Stimulated activated CD8-positive, alpha-beta memory T cell treated with anti-CD3 and anti-CD28 coated beads, Interleukin-15, amount 100 ng/mL, for 24 hours (primary cell): ENCODE results near the gene C2CD4A.
A peak's percentile ranks its signal among the peaks of the same experiment; 100 is the strongest.

ENCODE experiments used
- DNase-seq: peaks from one replicate; pipeline ENCODE4 v3.0.0-alpha.2; 2020; ENCODE audit warnings: low read depth

C2CD4A gene

DNA sequence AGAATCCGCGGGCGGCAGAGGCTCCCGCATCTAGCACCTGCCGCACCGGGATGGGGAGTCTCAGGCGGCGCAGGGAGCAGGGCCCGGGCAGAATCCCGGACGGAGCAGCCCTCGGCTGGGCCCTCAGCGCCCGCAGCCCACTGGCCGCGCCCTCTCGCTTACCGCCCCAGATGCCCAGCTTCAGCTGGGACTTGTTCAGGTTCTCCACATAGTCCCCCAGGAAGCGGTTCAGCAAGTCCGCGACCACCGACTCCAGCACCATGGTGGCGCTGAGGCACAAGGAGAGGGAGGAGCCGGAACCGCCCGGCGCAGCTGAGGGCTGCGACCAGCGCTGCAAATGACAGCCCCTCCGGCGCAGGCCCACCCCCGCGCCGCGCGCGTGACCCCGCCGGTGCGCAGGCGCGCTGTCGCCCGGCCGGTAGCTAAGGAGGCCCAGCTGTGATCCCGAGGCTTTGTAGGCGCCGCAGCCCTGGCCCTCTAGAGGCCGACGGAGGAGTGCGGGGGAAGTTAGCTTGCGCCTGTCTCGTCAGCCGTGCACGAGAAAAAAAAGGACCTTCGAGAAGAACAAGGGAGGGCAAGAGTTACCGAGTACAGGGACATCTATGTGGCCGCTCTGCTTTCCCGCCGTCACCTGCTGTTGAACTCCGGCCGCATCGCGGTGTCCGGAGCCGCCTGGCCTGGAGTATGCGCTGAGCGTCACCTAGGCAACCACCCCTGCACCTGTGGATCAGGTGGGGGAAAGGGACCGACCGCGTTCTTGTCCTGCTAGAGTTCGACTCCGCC is 6.5 kb upstream of the C2CD4A start, which contains the start of gene VPS13C:
TSS of gene VPS13C (minus strand) at position 335 of the 783 bp plus-strand sequence. CDS start at position 262, 73 bp downstream.
- DNase-seq, result peak; percentile 86

DNA sequence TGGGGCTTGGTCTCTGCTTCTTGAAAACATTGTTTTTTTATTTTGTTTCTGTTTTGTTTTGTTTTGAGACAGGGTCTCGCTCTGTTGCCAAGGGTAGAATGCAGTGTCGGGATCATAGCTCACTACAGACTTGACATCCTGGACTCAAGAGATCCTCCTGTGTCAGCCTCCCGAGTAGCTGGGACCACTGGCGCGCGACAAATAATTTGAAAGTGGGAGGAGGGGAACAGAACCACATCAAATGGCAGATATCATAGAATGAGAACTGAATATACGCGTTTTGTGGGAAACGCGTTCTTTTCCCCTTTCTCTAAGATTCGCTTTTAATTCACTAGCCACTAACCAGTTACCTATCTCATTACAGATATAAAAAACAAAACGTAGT is 5.9 kb upstream of the C2CD4A start:
- no peak for DNase-seq

DNA sequence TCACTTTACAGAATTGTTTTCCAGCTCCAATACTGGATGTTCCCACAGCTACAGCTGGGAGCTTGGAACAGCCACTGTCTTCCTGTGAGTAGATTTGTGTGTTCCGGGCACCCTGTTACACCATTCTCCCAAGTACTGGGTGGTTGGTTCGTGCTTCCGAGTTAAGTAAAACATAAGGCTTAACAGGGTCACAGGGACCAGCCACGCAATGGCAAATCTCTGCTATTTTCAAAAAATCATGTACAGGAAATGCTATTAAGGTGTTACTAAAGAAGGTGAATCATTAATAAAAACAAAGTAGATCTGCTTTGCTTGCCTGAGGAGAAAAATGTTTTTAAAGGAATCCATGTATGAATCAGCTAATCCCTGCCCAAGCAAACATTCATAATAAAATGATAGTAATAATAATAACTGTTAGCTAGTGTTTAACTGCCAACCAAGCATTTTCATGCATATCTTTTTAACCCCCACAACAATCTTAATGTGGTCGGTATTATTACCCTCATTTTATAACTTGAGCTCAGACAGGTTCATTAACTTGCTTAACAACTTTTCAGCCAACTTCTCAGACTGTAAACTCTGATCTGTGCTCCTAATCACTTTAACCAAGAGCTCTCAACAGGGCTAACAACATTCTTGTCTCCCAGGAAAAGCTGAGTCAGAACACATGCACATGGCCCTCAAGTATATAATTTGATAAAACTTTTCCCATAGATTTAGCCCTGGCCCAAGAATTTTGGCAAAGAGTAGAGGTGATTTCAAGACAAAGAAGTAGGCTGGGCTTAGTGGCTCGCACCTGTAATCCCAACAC is 2.7 kb upstream of the C2CD4A start:
- DNase-seq, result no peak

DNA sequence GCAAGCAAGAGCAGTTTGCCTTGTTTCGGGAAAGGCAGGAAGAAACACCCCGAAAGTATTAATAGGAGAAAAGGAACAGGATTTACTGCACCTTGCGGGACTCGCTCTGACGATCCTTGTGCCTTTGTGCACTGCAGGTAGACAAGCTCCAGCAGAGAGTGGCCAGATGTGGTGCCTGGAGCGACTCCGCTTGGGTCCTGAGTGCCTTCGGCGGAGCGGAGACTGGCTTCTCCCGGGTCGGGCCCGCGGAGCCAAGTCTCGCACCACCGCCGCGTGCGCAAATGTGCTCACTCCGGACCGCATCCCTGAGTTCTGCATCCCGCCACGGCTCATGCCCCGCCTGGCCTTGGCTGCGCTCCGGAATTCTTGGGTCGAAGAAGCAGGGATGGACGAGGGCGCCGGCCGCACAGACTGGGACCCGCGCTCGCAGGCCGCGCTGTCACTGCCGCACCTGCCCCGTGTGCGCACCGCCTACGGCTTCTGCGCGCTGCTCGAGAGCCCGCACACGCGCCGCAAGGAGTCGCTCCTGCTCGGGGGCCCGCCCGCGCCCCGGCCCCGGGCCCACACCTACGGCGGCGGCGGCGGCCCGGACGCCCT is 769 bp downstream of the C2CD4A start:
- peak; percentile 7 for DNase-seq

DNA sequence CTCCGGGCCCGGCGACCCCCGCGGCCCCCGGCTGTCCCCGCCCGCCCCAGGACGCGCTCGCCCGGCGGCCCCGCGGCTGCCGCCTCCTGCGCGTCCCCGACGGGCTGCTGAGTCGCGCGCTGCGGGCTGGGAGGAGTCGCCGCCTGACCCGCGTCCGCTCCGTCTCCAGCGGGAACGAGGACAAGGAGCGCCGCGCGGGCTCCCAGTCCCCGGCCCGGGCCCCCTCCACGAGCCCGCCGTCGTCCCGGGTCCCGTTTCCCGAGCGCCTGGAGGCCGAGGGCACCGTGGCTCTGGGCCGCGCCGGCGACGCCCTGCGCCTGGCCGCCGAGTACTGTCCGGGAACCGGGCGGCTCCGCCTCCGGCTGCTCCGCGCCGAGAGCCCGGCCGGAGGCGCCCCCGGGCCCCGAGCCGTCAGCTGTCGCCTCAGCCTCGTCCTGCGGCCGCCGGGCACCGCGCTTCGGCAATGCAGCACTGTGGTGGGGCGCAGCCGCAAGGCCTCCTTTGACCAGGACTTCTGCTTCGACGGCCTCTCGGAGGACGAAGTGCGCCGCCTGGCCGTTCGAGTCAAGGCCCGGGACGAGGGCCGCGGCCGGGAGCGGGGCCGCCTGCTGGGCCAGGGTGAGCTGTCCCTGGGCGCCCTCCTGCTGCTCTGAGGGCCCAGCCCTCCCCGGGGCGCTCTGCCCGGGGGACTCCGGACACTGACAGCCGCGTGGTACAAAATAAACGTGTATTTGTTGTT is 1.5 kb downstream of the C2CD4A start:
- no peak for DNase-seq

DNA sequence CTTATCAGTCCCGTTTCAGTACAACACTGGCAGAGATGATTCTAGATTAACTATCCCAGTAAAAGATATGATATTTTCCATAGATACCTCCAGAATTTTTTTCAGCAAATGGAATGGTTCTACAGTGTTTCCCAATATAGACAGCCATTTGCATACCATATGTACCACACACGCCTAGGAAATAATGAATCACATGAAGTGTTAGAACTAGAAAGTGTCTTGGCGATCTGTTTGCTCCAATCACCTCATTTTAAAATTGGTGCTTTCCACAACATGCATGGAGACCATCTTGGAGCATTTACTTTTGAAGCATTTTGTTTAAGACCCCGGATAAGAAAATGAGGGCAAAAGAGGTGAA is 2.0 kb downstream of the C2CD4A start:
- no peak for DNase-seq

DNA sequence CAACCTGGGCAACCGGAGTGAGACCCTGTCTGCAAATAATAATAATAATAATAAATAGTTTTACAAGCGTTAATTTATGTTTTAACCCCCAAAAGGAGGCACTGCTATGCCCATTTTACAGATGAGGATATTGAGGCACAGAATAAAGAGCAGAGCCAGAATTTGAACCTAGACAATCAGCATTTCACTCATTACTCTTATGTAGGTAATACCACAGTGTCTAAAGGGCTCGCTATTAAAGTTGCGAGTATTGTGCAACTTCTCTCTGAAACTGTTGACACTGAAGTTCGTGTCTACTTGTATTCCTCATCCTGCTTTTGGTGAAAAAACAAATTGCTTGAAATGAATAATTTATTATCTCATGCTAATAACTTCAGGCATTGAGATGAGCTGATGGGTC is 2.8 kb downstream of the C2CD4A start:
- no peak for DNase-seq

DNA sequence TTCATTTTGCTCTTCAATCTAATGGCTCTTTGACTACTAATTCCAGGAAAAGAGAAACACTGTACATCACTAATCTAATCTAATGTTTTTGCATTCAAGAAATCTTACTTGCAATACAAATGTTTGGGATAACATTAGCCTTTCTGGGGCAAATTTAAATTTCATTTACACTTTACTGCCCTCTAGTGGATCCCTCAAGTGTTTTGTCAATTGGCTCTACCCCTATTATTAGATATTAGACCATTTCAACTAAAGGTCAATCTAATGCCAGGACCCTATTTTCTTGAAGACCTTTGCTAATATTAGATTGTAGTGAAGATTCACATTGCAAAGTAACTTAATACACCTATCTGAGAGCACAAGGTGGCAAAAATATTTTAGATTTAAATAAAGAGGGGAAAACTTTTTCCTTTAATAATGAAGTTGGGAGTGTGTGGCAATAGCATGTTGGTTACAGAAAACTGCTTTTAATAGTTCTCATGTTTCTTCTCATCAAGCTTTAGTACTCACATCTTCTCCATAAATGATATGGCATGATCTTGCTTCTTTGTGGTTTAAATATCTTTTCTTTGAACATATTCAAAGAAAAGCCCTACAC is 5.0 kb downstream of the C2CD4A start:
- DNase-seq, result no peak

DNA sequence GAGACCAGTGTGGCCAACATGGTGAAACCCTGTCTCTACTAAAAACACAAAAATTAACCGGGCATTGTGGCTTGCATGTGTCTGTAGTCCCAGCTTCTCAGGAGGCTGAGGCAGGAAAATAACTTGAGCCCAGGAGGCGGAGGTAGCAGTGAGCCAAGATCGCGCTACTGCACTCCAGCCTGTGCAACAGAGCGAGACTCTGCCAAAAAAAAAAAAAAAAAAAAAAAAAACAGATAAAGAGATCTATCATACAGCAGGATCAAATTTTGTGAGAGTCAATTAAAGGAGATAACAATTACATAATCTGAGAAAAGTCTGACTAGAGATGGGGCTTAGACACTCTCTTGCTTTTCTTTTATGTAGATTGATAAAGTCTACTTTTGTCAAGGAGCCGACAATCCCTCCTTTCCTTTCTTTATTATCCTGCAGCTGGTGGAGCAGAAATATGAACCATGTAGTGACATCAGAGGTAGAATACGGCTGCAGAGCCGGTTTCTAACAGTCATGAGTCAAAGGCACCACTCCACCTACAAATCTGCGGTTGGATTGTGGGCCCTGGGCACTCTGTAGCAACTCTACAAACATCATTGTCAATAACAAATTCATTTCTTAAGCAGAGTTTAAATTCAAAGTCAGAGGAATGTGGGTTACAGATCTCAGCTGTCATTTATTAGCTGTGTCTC is 9.0 kb downstream of the C2CD4A start:
- no peak for DNase-seq

DNA sequence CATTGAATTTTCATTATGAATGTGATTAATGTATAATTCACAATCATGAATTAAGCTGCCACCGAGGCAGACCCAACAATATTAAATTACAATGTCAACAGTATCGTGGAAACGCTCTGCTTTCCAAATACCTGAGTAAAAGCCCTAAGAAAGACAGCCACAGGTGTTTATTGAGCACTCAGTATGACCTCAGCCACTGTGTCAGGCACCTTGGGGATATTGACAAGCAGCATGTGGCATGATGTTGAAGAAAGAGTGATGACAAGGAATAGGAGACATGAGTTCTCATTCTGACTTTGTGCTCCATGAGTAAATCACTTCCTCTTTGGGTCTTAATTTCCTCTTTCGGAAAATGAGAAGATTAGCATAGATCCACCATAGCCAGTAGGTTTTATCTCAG is 12.8 kb downstream of the C2CD4A start:
- no peak for DNase-seq

DNA sequence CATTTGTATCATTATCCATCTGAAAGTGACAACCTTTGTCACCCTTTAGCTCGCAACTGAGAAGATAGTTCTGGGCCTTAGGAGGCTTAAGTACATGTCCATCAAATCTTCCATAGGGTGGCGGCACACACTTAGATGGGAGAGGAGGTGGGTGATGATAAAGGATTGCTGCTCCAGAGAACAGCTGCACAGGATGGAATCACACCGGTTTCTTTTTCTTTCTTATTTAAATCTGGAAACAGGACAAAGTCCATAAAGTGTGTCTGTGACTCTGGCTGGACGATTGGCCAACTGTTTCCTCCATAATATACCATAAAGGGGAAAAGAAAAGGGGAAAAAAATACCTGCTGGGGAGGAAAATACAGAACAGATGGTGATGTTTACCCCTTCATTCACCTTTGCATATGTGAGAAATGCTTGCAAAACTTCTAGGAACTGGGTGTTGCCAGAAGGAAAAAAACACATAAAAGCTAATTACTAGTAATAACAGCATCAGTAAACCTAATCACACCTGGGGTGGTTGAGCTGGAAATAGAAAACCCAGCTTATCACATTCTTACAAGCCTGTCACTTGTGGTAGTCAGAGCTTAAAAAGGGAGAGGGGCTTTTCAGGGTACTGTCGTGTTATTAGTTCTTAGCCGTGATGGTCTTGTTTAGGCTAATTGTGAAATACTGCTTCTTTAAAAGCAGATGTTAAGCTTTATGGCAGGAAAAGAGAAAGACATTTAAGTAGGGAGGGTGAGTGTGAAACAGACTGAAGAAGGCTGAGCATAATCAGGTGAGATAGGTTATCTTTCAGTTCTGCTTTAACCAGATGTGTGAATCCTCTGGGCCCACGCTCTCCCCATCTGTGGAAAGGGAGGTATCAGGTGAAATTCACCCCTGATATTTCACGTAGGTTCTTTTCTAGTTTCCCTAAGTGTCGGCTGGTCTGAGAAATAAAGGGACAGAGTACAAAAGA is 16.7 kb downstream of the C2CD4A start:
- no peak for DNase-seq

DNA sequence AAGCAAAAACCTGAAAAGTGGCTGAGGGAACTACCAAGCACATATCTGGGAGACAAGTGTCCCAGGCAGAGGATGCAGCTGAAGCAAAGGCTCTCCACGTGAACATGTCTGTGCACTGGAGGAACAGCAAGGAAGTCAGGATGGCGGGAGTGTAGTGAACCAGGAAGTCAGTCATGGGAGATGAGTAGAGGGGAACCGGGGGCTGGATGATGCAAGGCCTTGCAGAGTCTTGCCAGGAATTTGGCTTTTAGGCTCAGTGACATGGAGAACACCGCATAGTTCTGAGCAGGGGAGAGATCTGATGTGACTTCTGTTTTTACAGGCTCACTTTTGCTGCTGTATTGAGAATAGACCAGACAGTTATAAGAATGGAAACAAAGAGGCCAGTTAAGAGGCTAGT is 19.0 kb downstream of the C2CD4A start:
- no peak for DNase-seq

DNA sequence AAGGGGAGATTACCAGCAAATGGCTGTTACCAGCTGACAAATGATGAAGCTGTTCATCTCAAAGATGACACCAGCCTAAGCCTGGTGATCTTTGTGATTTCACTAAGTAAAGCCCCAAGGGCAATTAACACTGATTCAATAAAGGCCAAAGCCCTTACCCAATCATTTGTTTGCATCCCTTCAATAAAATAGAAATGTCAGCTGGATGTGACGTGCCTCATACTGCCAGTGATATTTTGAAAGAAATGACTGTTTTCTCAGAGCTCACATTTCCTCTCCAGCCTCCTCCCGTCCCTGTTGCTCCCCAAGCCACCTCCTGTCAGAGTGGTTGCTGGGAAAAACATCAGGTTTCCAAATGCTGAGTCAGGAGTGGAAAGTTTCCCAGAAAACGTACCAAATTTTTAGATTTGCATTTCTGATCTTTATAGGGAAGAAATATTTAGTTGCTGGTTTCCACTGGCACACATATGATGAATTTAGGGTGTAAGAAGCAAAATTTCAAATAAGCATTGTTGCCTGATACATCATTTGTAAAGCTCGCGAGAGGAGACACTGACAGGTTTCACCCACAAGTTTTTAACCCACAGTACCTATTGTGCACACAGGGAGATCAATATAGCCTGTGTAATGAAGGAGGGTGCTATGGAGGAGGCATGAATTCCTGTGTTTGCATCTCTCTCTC is 21.0 kb downstream of the C2CD4A start:
- no peak for DNase-seq

DNA sequence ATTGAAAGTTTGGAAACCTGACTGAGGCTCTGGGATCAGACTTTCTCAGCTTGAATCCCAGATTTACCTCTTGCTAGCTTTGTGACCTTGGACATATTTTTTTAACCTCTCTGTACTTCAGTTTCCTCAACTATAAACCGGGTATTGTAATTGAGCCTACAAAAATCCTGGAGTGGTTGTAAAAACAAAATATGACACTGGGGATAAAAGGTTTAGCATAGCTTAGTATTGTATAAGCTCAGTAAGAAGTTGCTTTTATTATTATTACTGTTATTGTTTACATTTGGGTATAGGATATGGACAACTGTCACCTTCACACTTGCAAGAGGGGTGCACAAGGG is 21.5 kb downstream of the C2CD4A start:
- no peak for DNase-seq

DNA sequence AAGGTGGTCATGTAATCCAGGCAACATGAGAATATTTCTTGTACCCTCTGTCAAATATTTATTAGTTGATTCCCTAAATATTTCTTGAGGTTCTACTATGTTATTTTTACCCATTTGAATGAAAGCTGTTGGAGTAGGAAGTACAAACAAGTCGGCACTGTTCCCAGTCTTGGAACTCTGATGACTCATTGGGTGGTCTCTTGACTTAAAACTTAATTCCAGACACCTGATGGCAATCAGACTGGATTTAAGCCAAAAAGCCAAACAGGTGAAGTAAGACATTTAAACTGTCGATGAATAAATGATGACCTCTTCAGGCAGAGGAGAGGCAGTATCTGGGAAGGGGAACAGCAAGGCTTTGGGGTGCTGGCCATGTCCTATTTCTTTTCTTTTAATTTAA is 22.8 kb downstream of the C2CD4A start:
- DNase-seq, result no peak

DNA sequence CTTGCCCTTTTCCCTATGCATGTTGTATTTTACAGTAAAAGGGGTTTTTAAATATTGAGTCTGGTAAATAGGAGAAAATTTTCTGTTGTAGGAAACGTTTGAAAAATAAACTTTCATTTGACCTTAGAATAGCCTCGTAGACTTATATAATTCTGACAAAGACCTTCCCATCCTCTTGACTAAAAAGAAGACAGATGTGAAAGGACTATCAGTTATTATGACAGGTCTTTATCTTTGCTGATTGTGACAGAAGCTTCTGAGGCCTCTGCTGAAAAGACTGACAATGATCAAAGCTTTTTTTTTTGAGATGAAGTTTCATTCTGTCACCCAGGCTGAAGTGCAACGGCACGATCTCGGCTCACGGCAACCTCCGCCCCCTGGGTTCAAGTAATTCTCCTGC is 24.2 kb downstream of the C2CD4A start:
- no peak for DNase-seq

DNA sequence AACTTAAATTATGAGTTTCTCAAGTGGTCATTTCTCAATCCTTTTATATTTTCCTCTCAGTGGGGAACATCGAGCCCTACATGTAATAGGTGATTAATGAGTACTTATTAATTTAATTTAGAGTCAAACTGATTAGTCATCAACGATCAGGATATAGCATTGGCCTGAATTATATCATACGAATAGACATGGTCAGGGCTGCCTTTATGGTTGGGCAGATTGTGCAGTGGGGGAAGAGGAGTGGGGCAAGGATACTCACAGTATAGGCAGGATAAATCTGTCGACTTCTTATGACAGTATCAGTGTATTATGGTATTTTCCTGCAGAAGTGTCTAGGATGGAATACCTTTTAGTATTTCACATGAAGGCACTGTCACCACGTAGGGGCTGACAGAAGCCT is 27.0 kb downstream of the C2CD4A start:
- DNase-seq, result no peak

DNA sequence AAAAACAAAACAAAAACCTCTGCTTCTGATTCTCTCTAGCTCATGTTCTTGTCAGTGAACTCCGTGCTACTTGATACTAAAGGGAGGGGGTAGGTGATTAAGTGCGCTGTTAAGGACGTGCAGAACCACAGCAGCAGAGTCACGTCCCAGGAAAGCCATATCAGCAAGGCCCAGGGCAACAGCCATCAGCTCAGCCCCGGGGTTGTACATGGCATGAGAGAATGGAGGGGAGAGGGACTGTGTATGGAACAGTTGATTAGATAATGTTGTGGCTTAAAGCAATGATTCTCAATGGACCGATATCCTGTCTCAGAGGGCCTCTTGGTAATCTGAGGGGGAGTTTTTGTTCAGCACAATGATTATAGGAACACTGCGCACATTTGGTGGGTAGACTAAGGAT is 27.6 kb downstream of the C2CD4A start:
- DNase-seq, result no peak

DNA sequence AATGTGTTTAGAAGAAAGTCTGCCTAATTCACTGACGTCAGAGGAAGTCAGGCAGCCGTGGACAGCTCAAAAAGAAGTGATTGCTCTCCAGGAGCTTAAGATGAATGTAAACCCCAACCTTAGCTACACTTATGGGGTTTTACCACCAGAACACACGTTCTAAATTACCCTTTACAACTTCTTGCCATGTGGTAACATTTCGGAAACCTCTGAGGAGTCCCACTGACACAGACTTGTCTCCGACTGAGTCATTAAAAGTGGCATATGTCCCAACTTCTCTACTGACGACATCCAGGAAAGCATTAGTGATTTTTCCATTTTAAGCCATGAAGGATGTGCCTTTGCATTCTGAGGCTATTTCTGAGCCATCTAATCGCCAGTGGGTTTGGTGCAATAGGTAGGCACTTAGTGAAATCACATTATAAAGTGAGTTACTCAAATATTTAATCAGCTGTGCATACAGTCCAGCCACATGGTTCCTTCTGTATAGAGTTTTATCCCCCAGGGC is 32.4 kb downstream of the C2CD4A start:
- no peak for DNase-seq

DNA sequence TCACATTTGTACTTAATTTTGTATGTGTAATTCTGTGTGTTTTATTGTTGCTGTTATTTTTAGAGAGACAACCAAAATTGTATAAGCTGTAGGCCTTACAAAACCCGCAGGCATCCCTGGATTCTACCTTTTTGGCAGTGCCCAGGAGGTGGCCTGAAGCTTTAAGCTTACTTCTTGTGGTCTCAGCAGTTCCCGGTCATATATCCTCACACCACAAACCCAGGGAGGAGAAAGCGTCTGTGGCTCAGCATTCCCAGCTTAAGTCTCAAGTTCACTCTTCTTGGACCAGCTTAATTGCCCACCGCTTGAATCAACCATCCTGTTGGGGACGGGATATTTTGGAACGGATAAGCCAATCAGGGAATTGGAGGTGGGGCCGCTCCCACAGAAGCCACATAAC is 36.7 kb downstream of the C2CD4A start:
- DNase-seq, result no peak
